IMR-90 (cell line): ENCODE results near the gene UGT1A10. TPM values are rescaled to one million over a fixed set of nuclear protein-coding genes. Genes with fewer than 3 reads are reported as not detected.
A peak's percentile ranks its signal among the peaks of the same experiment; 100 is the strongest.

Source experiments
- ATAC-seq: fragments of 200-7000 bp; cut with Tn5 transposase; 2 replicates; pipeline ENCODE4 v1.9.1; 2020; ENCODE audit warnings: low read depth, mild to moderate bottlenecking, moderate library complexity
- BruUV-seq: library from RNA; stranded (reverse); fragments of 400-500 nt; replicated peaks from 2 replicates; lab custom pipeline; 2021; lab: Mats Ljungman, UMichigan
- CTCF ChIA-PET: fragments of 300-600 bp; formaldehyde crosslinking; extraction: SDS; loops from one replicate; lab custom pipeline; 2021; ENCODE audit warnings: antibody characterized with exemption; lab: Yijun Ruan, JAX
- POLR2A ChIA-PET: fragments of 300-600 bp; sonication (Branson Sonifier 250); formaldehyde crosslinking; loops from one replicate; lab custom pipeline; 2022; ENCODE audit warnings: antibody characterized with exemption; ENCODE audit not compliant: unreplicated experiment; lab: Charles Lee
- DNase-seq: peaks from one replicate; pipeline ENCODE4 v3.0.0; 2013
- H2AFZ ChIP-seq: replicated peaks from 2 replicates; pipeline ENCODE3; 2013; ENCODE audit warnings: low read length, mild to moderate bottlenecking; ENCODE audit not compliant: poor library complexity
- H2AK5ac ChIP-seq: 2 replicates; pipeline ENCODE4 v1.6.1; 2013; ENCODE audit warnings: low read depth, low read length, inconsistent platforms
- H2AK9ac ChIP-seq: replicated peaks from 2 replicates; pipeline ENCODE3; 2013; ENCODE audit warnings: mild to moderate bottlenecking, low read depth, low read length, moderate library complexity; ENCODE audit not compliant: poor library complexity
- H2BK120ac ChIP-seq: 2 replicates; pipeline ENCODE4 v1.6.1; 2013; ENCODE audit warnings: low read depth, low read length, inconsistent platforms
- H2BK15ac ChIP-seq: 3 replicates; pipeline ENCODE4 v1.6.1; 2013; ENCODE audit warnings: low read depth, low read length, inconsistent platforms
- H2BK20ac ChIP-seq: 2 replicates; pipeline ENCODE4 v1.6.1; 2013; ENCODE audit warnings: low read depth, mild to moderate bottlenecking, inconsistent platforms, low read length, moderate library complexity
- H2BK5ac ChIP-seq: 2 replicates; pipeline ENCODE4 v1.6.1; 2013; ENCODE audit warnings: mild to moderate bottlenecking, low read depth, low read length, inconsistent platforms; ENCODE audit not compliant: poor library complexity, severe bottlenecking
- H3K14ac ChIP-seq: replicated peaks from 2 replicates; pipeline ENCODE4 v1.6.1; 2013; ENCODE audit warnings: low read depth, low read length, inconsistent platforms
- H3K18ac ChIP-seq: 2 replicates; pipeline ENCODE4 v1.6.1; 2013; ENCODE audit warnings: low read depth, low read length, control low read depth
- H3K23ac ChIP-seq: 2 replicates; pipeline ENCODE4 v1.6.1; 2013; ENCODE audit warnings: low read depth, low read length, inconsistent platforms
- H3K27ac ChIP-seq: 2 replicates; pipeline ENCODE4 v1.5.1; 2013; ENCODE audit warnings: mild to moderate bottlenecking, control low read depth, low read length; ENCODE audit not compliant: insufficient read depth
- H3K27me3 ChIP-seq: 2 replicates; pipeline ENCODE4 v1.6.1; 2013; ENCODE audit warnings: low read length; ENCODE audit not compliant: control insufficient read depth, insufficient read depth
- H3K36me3 ChIP-seq: 2 replicates; pipeline ENCODE4 v1.6.1; 2013; ENCODE audit warnings: low read length, mixed read lengths; ENCODE audit not compliant: control insufficient read depth, insufficient read depth
- H3K4ac ChIP-seq: 2 replicates; pipeline ENCODE4 v1.6.1; 2013; ENCODE audit warnings: low read depth, low read length, inconsistent platforms
- H3K4me1 ChIP-seq: 2 replicates; pipeline ENCODE4 v1.6.1; 2013; ENCODE audit warnings: low read length, mixed read lengths; ENCODE audit not compliant: control insufficient read depth, insufficient read depth
- H3K4me2 ChIP-seq: 2 replicates; pipeline ENCODE4 v1.6.1; 2013; ENCODE audit warnings: low read depth, mild to moderate bottlenecking, control low read depth, low read length, moderate library complexity
- H3K4me3 ChIP-seq: 2 replicates; pipeline ENCODE4 v1.5.1; 2013; ENCODE audit warnings: low read depth, mild to moderate bottlenecking, control low read depth, low read length, moderate library complexity; ENCODE audit not compliant: insufficient read depth
- H3K56ac ChIP-seq: 2 replicates; pipeline ENCODE4 v1.6.1; 2013; ENCODE audit warnings: low read length, inconsistent platforms; ENCODE audit not compliant: insufficient read depth; ENCODE audit errors: extremely low read depth
- H3K79me1 ChIP-seq, 2 experiments: 2 replicates each; pipeline ENCODE4 v1.6.1; 2013; ENCODE audit warnings: low read length in 2 of 2, inconsistent platforms in 1 of 2, low read depth in 1 of 2
- H3K9ac ChIP-seq: 2 replicates; pipeline ENCODE4 v1.6.1; 2013; ENCODE audit warnings: low read depth, low read length, control low read depth
- H3K9me1 ChIP-seq: 2 replicates; pipeline ENCODE4 v1.6.1; 2013; ENCODE audit warnings: low read length, inconsistent platforms; ENCODE audit not compliant: insufficient read depth
- H3K9me3 ChIP-seq: 2 replicates; pipeline ENCODE4 v1.6.1; 2013; ENCODE audit warnings: low read length; ENCODE audit not compliant: control insufficient read depth, insufficient read depth
- H4K20me1 ChIP-seq: 2 replicates; pipeline ENCODE4 v1.6.1; 2013; ENCODE audit warnings: low read length, inconsistent platforms; ENCODE audit not compliant: insufficient read depth
- H4K5ac ChIP-seq: 2 replicates; pipeline ENCODE4 v1.6.1; 2013; ENCODE audit warnings: mild to moderate bottlenecking, low read depth, low read length, control low read depth
- H4K8ac ChIP-seq, 2 experiments: 2 replicates each; pipeline ENCODE4 v1.6.1; 2013; ENCODE audit warnings: low read depth in 2 of 2, low read length in 2 of 2, control low read depth in 1 of 2, inconsistent platforms in 1 of 2
- H4K91ac ChIP-seq: 2 replicates; pipeline ENCODE4 v1.6.1; 2013; ENCODE audit warnings: low read depth, low read length, inconsistent platforms; ENCODE audit not compliant: insufficient read depth
- BHLHE40 ChIP-seq: fragments of 150-350 bp; IDR thresholded peaks from 2 replicates; pipeline ENCODE4 v1.6.1; 2016; ENCODE audit warnings: mild to moderate bottlenecking, low read depth, low read length
- NFE2L2 ChIP-seq: fragments of 150-350 bp; IDR thresholded peaks from 2 replicates; pipeline ENCODE4 v1.6.1; 2016; ENCODE audit warnings: low read depth, mild to moderate bottlenecking, low read length
- RAD21 ChIP-seq: IDR thresholded peaks from 2 replicates; pipeline ENCODE4 v1.6.1; 2012; ENCODE audit warnings: low read length, improper control_type of control experiment
- WGBS, 2 experiments: methylation state at CpG; one replicate each; pipeline versions ENCODE4 v1.1.5 to v1.1.7; 2013; ENCODE audit warnings: missing lambda C conversion rate in 2 of 2; ENCODE audit not compliant: insufficient read length in 1 of 2; ENCODE audit errors: extremely low coverage in 2 of 2; 5-methylcytosine and 5-hydroxymethylcytosine counted together
- dilution Hi-C: fragments of 300-500 bp; cut with HindIII; formaldehyde crosslinking; loops from one replicate; pipeline ENCODE4 v1.14.3; 2018; ENCODE audit warnings: low sequenced_read_pairs; ENCODE audit not compliant: unreplicated experiment
- in situ Hi-C: fragments of 300-500 bp; cut with MboI; formaldehyde crosslinking; loops from 3 replicates; pipeline ENCODE4 v1.14.3; 2019; ENCODE audit warnings: low sequenced_read_pairs, inconsistent platforms, mixed read lengths
- intact Hi-C: fragments of 100-400 bp; cut with micrococcal nuclease; formaldehyde crosslinking; loops from 2 replicates; pipeline ENCODE4 v1.10.0; 2022
- polyA plus RNA-seq, 3 experiments: library from polyadenylated mRNA; depleted of rRNA; stranded (reverse); fragments of >200 nt; gene quantifications; 2 replicates each; pipeline ENCODE4 v1.2.3, GENCODE V29; 2012; ENCODE audit warnings: low replicate concordance in 1 of 3
- total RNA-seq: library from RNA; depleted of rRNA; stranded (reverse); fragments of >200 nt; gene quantifications from 2 replicates; pipeline ENCODE4 v1.2.3, GENCODE V29; 2012

The UGT1A10 gene
- total and polyA plus RNA-seq, 2 of the 4 experiments (the other 2 are of a cell fraction) = not detected

DNA sequence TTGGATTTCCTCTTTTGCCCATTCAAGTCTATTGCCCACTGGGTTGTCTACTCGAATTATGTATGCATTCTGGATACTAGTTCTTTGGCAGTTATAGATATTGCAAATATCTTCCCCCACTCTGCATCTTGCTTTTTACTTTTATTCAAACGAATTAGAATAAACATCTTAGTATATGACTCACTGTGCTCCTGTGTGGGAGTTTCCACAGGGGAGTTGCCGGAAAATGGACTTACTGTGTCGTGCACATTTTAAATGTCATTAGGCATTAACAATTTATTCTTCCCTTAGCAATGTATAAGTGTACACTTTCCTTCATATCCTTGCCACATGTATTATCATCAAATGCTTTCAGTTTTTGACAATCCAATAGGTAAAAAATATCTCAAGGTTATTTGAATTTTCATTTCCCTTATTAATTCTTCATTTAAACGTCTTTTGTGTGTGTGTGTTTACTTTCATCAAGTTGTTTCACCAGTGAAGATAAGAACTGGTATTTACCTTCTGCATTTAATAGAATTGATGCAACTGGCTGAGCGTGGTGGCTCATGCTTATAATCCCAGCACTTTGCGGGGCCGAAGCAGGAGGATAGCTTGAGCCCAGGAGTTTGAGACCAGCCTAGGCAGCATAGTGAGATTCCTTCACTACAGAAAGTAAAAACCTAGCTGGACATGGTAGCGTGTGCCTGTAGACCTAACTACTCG is 71.8 kb downstream of the UGT1A10 start:
- intact Hi-C loops (no loop called here), dilution Hi-C loops (no loop called here), in situ Hi-C loops (no loop called here)
- H4K91ac ChIP-seq = no peak overlapping the region; the same call in 1 of the 2 replicates
- no peak overlapping the region for H3K4ac ChIP-seq
- H2AK9ac ChIP-seq = no peak overlapping the region
- no peak overlapping the region for H2BK15ac ChIP-seq
- no peaks in the 10 kb centered on the region for H3K27me3 ChIP-seq
- H2BK20ac ChIP-seq = no peak overlapping the region
- H3K56ac ChIP-seq = no peak overlapping the region
- H2AFZ ChIP-seq = no peak overlapping the region
- H3K36me3 ChIP-seq = no peaks in the 10 kb centered on the region
- no peak overlapping the region for H3K4me3 ChIP-seq
- H2BK5ac ChIP-seq = no peak overlapping the region
- no peak overlapping the region for H2AK5ac ChIP-seq
- POLR2A ChIA-PET = no interaction called here
- peak overlapping the region in 1 of 2 experiments; percentile 74; a peak in 2 of 4 replicates for H4K8ac ChIP-seq
- no CpG with 5 or more reads among the region's 10 CpGs for WGBS, 2 experiments
- peaks cover 9% of the 10 kb centered on the region for H3K4me1 ChIP-seq
- CTCF ChIA-PET = no interaction called here
- peak; percentile 54 for DNase-seq
- H3K9ac ChIP-seq = no peak overlapping the region
- H3K9me3 ChIP-seq = no peaks in the 10 kb centered on the region
- no peak overlapping the region for H2BK120ac ChIP-seq
- no peak overlapping the region for H3K14ac ChIP-seq
- no TSS peak for BruUV-seq
- peak; percentile 37; the same call in 1 of the 2 replicates for ATAC-seq
- no peak overlapping the region; the same call in none of the 2 replicates for H3K27ac ChIP-seq
- peak overlapping the region; percentile 31; the same call in 1 of the 2 replicates for H3K4me2 ChIP-seq
- no peak overlapping the region for H4K5ac ChIP-seq
- no peak overlapping the region for H3K23ac ChIP-seq
- no peaks in the 10 kb centered on the region for H3K9me1 ChIP-seq
- H3K18ac ChIP-seq = peak overlapping the region; percentile 52; the same call in 1 of the 2 replicates
- no peaks in the 10 kb centered on the region for H4K20me1 ChIP-seq
- TF ChIP-seq NFE2L2 (no peak), RAD21 (no peak), BHLHE40 (no peak)
- no peaks in the 10 kb centered on the region for H3K79me1 ChIP-seq
